GM20431 (cell line): ENCODE measurements around the gene PCDHA3.
"Not testable (repeated sequence)": the region's sequence is repeated elsewhere in the genome, so short reads cannot be mapped to it uniquely, and the experiment has no call there.

Experiments
- in situ Hi-C: fragments of 300-500 bp; cut with MseI, MboI; formaldehyde crosslinking; loops from one replicate; pipeline ENCODE4 v1.15.0; 2020; ENCODE audit warnings: low sequenced_read_pairs; ENCODE audit not compliant: unreplicated experiment

PCDHA3 gene

DNA sequence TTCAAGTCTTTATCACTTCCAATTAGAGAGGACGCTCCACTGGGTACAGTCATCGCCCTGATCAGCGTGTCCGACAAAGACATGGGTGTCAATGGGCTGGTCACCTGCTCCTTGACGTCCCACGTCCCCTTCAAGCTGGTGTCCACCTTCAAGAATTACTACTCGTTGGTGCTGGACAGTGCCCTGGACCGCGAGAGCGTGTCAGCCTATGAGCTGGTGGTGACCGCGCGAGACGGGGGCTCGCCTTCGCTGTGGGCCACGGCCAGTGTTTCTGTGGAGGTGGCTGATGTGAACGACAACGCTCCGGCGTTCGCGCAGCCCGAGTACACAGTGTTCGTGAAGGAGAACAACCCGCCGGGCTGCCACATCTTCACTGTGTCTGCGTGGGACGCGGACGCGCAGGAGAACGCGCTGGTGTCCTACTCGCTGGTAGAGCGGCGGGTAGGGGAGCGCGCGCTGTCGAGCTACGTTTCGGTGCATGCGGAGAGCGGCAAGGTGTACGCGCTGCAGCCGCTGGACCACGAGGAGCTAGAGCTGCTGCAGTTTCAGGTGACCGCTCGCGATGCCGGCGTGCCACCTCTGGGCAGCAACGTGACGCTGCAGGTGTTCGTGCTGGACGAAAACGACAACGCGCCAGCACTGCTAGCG, 7.5 kb downstream of the PCDHA3 start:
- in situ Hi-C loops = not testable (repeated sequence)

GRCh38 chr5:140808889-140809291, 8.0 kb downstream of the PCDHA3 start:
- in situ Hi-C loops = no loop called here

- in situ Hi-C loops = no loop called here
Measured at GRCh38 chr5:140821375-140822280, 20.8 kb downstream of the PCDHA3 start, which contains the start of gene PCDHA5. PCDHA5 (plus strand) TSS chr5:140821613.

DNA sequence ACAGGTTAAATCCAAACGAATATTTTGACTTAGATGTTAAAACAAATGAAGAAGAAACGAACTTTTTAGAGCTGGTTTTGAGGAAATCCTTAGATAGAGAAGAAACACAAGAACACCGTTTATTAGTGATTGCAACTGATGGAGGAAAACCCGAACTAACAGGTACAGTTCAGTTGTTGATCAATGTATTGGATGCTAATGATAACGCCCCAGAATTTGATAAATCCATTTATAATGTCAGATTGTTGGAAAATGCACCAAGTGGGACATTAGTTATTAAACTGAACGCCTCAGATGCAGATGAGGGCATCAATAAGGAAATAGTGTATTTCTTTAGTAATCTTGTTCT, 21.4 kb downstream of the PCDHA3 start:
- in situ Hi-C loops = no loop called here

- in situ Hi-C loops = not testable (repeated sequence)
Measured at GRCh38 chr5:140822969-140823368, 22.1 kb downstream of the PCDHA3 start.

- in situ Hi-C loops = no loop called here
Measured at GRCh38 chr5:140823475-140823874, 22.6 kb downstream of the PCDHA3 start.

DNA sequence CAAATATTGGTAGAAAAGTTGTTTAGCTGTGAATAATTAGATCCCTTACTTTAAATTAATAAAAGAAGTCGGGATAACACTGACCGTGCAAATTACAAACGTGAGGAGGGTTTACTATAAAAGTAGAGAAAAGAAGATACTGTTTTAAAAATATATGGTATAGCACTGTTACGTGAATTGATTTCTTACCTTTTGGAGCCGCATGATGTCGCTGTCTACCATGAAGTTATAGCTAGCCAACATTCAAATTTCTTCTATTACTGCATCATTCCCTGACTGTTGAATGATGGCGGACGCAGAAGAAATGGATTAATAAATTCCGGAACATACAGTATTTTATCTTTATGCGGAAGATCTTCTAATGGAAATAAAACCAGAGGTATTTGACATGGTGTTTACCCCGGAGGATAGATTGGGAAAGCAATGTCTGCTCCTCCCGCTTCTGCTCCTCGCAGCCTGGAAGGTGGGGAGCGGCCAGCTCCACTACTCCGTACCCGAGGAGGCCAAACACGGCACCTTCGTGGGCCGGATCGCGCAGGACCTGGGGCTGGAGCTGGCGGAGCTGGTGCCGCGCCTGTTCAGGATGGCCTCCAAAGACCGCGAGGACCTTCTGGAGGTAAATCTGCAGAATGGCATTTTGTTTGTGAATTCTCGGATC, 27.0 kb downstream of the PCDHA3 start, which contains the start of gene PCDHA6:
TSS of gene PCDHA6 (plus strand) at position 257 of the 658 bp plus-strand sequence. CDS start at position 389, 132 bp downstream.
- in situ Hi-C loops = no loop called here

DNA sequence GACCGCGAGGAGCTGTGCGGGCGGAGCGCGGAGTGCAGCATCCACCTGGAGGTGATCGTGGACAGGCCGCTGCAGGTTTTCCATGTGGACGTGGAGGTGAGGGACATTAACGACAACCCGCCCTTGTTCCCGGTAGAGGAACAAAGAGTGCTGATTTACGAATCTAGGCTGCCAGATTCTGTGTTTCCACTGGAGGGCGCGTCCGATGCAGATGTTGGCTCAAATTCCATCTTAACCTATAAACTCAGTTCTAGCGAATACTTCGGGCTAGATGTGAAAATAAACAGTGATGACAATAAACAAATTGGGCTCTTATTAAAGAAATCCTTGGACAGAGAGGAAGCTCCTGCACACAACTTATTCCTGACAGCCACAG, 27.5 kb downstream of the PCDHA3 start:
- in situ Hi-C loops = no loop called here

- in situ Hi-C loops = not testable (repeated sequence)
Measured at GRCh38 chr5:140829511-140830501, 28.9 kb downstream of the PCDHA3 start.

DNA sequence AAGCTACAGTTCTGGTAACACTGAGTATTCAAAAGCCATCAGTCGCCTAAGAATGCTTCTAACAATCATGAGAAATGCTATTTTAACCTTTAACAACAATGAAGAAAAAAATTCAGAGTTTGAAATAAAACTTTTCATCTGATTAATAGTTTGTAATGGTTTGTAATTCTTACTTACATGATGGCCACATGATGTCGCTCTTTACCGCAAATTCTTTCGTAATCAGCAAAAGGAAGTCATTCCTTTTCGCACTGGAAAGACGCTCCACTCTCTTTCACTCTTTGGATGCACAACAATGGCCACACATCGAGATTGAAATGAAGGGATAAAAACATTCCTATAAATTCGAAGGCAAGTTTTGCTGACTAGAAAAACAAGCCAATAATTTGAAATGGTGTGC, 33.1 kb downstream of the PCDHA3 start, which contains the start of gene PCDHA7:
TSS of gene PCDHA7 (plus strand) at position 277 of the 400 bp plus-strand sequence. CDS start at position 392, 115 bp downstream.
- in situ Hi-C loops = no loop called here

GRCh38 chr5:140834439-140835008, 33.7 kb downstream of the PCDHA3 start:
- in situ Hi-C loops = not testable (repeated sequence)

- in situ Hi-C loops = no loop called here
Measured at GRCh38 chr5:140835622-140836510, 35.0 kb downstream of the PCDHA3 start.

DNA sequence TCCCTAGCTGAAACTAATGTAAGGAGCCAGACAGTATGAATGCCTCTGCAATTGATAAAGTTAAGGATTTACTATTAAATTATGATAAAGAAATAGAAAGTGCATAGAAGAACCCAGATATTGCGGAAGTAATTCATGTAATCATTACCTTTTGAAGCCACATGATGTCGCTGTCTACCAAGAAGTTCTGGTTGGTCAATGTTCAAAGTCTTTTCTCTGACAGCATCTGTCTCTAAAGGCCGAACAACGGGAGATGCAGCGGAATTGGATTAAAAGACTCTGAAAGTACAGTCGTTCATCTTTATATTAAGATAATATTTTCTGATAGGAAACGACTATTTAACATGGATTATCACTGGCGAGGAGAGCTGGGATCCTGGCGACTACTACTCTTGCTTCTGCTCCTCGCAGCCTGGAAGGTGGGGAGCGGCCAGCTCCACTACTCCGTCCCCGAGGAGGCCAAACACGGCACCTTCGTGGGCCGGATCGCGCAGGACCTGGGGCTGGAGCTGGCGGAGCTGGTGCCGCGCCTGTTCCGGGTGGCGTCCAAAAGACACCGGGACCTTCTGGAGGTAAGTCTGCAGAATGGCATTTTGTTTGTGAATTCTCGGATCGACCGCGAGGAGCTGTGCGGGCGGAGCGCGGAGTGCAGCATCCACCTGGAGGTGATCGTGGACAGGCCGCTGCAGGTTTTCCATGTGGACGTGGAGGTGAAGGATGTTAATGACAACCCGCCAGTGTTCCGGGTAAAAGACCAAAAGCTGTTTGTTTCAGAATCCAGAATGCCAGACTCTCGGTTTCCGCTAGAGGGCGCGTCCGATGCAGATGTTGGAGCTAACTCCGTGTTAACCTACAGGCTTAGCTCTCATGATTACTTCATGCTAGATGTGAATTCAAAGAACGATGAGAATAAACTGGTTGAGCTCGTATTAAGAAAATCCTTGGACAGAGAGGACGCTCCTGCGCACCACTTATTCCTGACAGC, 40.4 kb downstream of the PCDHA3 start, which contains the start of gene PCDHA8:
TSS of gene PCDHA8 (plus strand) at position 210 of the 985 bp plus-strand sequence. CDS start at position 345, 135 bp downstream.
- in situ Hi-C loops = no loop called here

- in situ Hi-C loops = no loop called here
Measured at GRCh38 chr5:140842798-140843733, 42.2 kb downstream of the PCDHA3 start.

GRCh38 chr5:140848139-140849102, 47.6 kb downstream of the PCDHA3 start, which contains the start of gene PCDHA9:
PCDHA9 (plus strand) TSS chr5:140848382; CDS start chr5:140848496, 114 bp downstream.
- in situ Hi-C loops = not testable (repeated sequence)
